D721Med (cell line): ENCODE data around the gene OR5AU1.
A peak's percentile ranks its signal among the peaks of the same experiment; 100 is the strongest.

Experiments used
- DNase-seq: peaks from one replicate; pipeline ENCODE4 v3.0.0; 2011; ENCODE audit warnings: low spot score; ENCODE audit not compliant: insufficient read length
- FAIRE-seq: peaks from 2 replicates; lab custom pipeline; 2011; peaks lifted over from hg19 to GRCh38; lab: Jason Lieb, UNC
- CTCF ChIP-seq: IDR thresholded peaks from 2 replicates; pipeline ENCODE4 v1.5.1; 2012; ENCODE audit warnings: mild to moderate bottlenecking, control low read depth; ENCODE audit not compliant: insufficient read depth; ENCODE audit errors: missing control alignments

The OR5AU1 gene

DNA sequence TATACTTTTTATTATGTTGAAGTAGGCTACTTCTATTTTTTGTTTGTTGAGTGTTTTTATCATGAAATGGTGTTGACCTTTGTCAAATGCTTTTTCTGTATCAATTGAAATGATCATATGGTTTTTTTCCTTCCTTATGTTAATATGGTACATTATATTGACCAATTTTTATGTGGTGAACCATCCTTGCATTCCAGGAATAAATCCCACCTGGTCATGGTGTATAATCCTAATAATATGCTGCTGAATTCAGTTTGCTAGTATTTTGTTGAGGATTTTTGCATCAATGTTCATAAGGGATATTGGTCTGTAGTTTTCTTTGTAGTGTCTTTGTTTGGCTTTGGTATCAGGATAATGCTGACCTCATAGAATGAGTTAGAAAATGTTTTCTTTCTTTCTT lies 10.4 kb downstream of the OR5AU1 start:
- FAIRE-seq (no peak), DNase-seq (no peak)
- no peak for TF ChIP-seq CTCF

DNA sequence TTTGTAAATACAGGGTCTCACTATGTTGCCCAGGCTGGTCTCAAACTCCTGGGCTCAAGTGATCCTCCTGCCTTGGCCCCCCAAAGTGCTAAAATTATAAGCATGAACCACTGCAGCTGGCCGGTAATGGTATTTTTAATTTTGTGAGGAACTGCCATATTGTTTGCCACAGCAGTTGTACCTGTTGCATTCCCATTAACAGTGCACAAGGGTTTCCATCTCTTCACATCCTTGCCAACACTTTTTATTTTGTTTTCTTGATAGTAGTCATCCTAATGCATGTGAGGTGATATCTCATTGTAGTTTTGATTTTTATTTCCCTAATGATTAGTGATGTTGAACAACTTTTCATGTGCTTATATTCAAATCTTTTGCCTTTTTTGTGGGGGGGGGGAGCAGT lies 13.5 kb downstream of the OR5AU1 start:
- DNase-seq, result no peak
- TF ChIP-seq CTCF, result no peak
- no peak for FAIRE-seq

- peak; percentile 65 for TF ChIP-seq CTCF
- DNase-seq (no peak), FAIRE-seq (no peak)
Measured at GRCh38 chr14:21136024-21136423, 19.8 kb downstream of the OR5AU1 start.

- no peak for FAIRE-seq
- TF ChIP-seq CTCF, result no peak
- no peak for DNase-seq
Measured at GRCh38 chr14:21133901-21134300, 22.0 kb downstream of the OR5AU1 start.

GRCh38 chr14:21123429-21123828 lies 32.4 kb downstream of the OR5AU1 start:
- FAIRE-seq (no peak), DNase-seq (no peak)
- TF ChIP-seq CTCF, result no peak

DNA sequence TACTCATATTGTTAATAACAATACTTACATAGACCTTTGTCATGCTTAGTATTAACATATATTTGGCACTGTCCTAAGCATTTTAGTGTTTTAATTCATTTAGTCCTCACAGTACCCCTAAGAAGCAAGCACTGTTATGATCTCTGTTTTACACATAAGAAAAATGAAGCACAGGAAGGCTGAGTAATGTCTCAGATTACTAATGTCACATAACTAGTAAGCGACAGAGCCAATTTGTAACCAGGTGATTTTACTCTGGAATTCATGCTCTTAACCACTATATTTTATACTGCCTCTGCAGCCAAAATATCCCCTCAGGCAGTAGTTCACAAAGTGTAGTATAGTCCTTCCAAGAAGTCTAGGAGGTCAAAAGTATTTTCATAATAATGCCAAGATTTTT lies 34.7 kb downstream of the OR5AU1 start:
- TF ChIP-seq CTCF, result no peak
- DNase-seq, result no peak
- no peak for FAIRE-seq

DNA sequence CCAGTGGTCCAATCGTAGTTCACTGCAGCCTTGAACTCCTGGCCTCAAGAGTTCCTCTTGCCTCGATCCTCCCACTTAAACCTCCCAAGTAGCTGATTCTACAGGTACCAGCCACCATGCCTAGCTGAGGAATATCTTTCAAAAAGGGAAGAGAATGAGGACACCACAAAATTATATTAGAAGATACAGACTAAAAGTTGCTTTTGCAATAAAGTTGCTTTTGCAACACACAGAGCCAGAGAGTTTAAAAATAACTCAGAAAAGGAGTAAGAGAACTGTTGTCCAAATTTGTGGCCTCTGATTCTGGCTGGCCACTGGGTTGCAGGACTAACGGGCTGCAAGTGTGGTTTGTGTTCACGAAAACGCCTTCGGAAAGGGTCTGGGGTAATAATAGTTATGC lies 35.2 kb downstream of the OR5AU1 start:
- DNase-seq, result no peak

More for the DNA sequence above, 35.2 kb downstream of the OR5AU1 start:
- TF ChIP-seq CTCF, result no peak
- FAIRE-seq, result no peak
